Endothelial cell of umbilical vein (primary cell): ENCODE results near the gene HDGFL2. TPM values are rescaled to one million over a fixed set of nuclear protein-coding genes. Genes with fewer than 3 reads are reported as not detected.

Experiments
- BruUV-seq: library from RNA; stranded (reverse); fragments of 400-500 nt; replicated peaks from 2 replicates; lab custom pipeline; 2021; lab: Mats Ljungman, UMichigan
- CTCF ChIA-PET: fragments of 300-600, 350-600 bp; sonication (Branson Sonifier 250); formaldehyde crosslinking; loops from one replicate; lab custom pipeline; 2021; ENCODE audit warnings: antibody characterized with exemption, inconsistent platforms; lab: Charles Lee
- POLR2A ChIA-PET: fragments of 300-600, 350-600 bp; sonication (Branson Sonifier 250); formaldehyde crosslinking; loops from one replicate; lab custom pipeline; 2021; ENCODE audit warnings: antibody characterized with exemption, inconsistent platforms; lab: Charles Lee
- DNase-seq: peaks from one replicate; pipeline ENCODE4 v3.0.0-alpha.2; 2011; ENCODE audit warnings: low read depth, low spot score
- FAIRE-seq: peaks from 2 replicates; lab custom pipeline; 2011; peaks lifted over from hg19 to GRCh38; lab: Jason Lieb, UNC
- H2AFZ ChIP-seq: 2 replicates; pipeline ENCODE4 v1.6.0; 2012; ENCODE audit warnings: low read depth, low read length, control low read depth, inconsistent platforms
- H3K27ac ChIP-seq: 2 replicates; pipeline ENCODE4 v1.5.1; 2011; ENCODE audit warnings: low read depth, mild to moderate bottlenecking, control low read depth, low read length, moderate library complexity; ENCODE audit not compliant: insufficient read depth
- H3K27me3 ChIP-seq, 2 experiments: 2 replicates each; pipeline versions ENCODE4 v1.6.0 to v1.6.1; 2011; ENCODE audit warnings: low read length in 2 of 2, mixed read lengths in 1 of 2; ENCODE audit not compliant: control insufficient read depth in 2 of 2, insufficient read depth in 2 of 2
- H3K36me3 ChIP-seq, 2 experiments: 2 replicates in 1 of 2; 3 replicates in 1 of 2; pipeline ENCODE4 v1.5.1; 2011; ENCODE audit warnings: low read length in 2 of 2, mild to moderate bottlenecking in 1 of 2, moderate library complexity in 1 of 2; ENCODE audit not compliant: control insufficient read depth in 2 of 2, insufficient read depth in 2 of 2; ENCODE audit errors: extremely low read depth in 1 of 2
- H3K4me1 ChIP-seq: 3 replicates; pipeline ENCODE4 v1.5.1; 2011; ENCODE audit warnings: mild to moderate bottlenecking, low read length; ENCODE audit not compliant: control insufficient read depth, insufficient read depth; ENCODE audit errors: extremely low read depth
- H3K4me2 ChIP-seq: 2 replicates; pipeline ENCODE4 v1.6.1; 2011; ENCODE audit warnings: low read length, control low read depth, mixed read lengths; ENCODE audit not compliant: insufficient read depth
- H3K4me3 ChIP-seq, 3 experiments: fragments of 200-600 bp in 1 of 3; sonication (generic), shearing (Covaris generic) in 1 of 3; replicated peaks in 1 of 3; 2 replicates each; pipeline ENCODE4 v1.5.1; 2011 to 2016; ENCODE audit warnings: control low read depth in 3 of 3, low read length in 3 of 3, mild to moderate bottlenecking in 2 of 3, inconsistent platforms in 1 of 3, low read depth in 1 of 3, moderate library complexity in 1 of 3; ENCODE audit not compliant: insufficient read depth in 1 of 3
- H3K79me2 ChIP-seq: 2 replicates; pipeline ENCODE4 v1.6.0; 2012; ENCODE audit warnings: low read length, inconsistent platforms; ENCODE audit not compliant: control insufficient read depth, insufficient read depth
- H3K9ac ChIP-seq: replicated peaks from 2 replicates; pipeline ENCODE3; 2011; ENCODE audit warnings: low read length, control low read depth; ENCODE audit not compliant: insufficient read depth; ENCODE audit errors: extremely low read depth
- H3K9me1 ChIP-seq: replicated peaks from 3 replicates; pipeline ENCODE4 v1.6.0; 2011; ENCODE audit warnings: mild to moderate bottlenecking, low read length; ENCODE audit not compliant: control insufficient read depth, insufficient read depth; ENCODE audit errors: extremely low read depth
- H3K9me3 ChIP-seq: replicated peaks from 2 replicates; pipeline ENCODE4 v1.5.1; 2012; ENCODE audit warnings: low read length, inconsistent platforms; ENCODE audit not compliant: control insufficient read depth, insufficient read depth
- H4K20me1 ChIP-seq: replicated peaks from 2 replicates; pipeline ENCODE3; 2011; ENCODE audit warnings: mild to moderate bottlenecking, low read length; ENCODE audit not compliant: control insufficient read depth, insufficient read depth; ENCODE audit errors: extremely low read depth
- CTCF ChIP-seq, 2 donors: IDR thresholded peaks; 1 replicate in 1 of 2; 2 replicates in 1 of 2; pipeline ENCODE4 v1.5.1; 2011; ENCODE audit warnings: low read length in 2 of 2, mild to moderate bottlenecking in 2 of 2, moderate library complexity in 2 of 2, control low read depth in 1 of 2, inconsistent platforms in 1 of 2, low read depth in 1 of 2; ENCODE audit not compliant: insufficient read depth in 1 of 2; ENCODE audit errors: extremely low read depth in 1 of 2
- GATA2 ChIP-seq: IDR thresholded peaks from 2 replicates; pipeline ENCODE4 v1.7.0; 2011; ENCODE audit warnings: low read depth, mild to moderate bottlenecking, moderate library complexity, mixed read lengths, low read length; ENCODE audit not compliant: insufficient read length, insufficient read depth
- dilution Hi-C: fragments of 300-500 bp; cut with MboI; formaldehyde crosslinking; loops from one replicate; pipeline ENCODE4 v1.15.0; 2019; ENCODE audit warnings: low sequenced_read_pairs; ENCODE audit not compliant: extremely low pct_ligation_motif_present
- intact Hi-C: fragments of 100-400 bp; cut with micrococcal nuclease; formaldehyde crosslinking; loops from one replicate; pipeline ENCODE4 v1.10.0; 2022
- polyA plus RNA-seq, 4 experiments: library from polyadenylated mRNA; depleted of rRNA in 3 of 4; stranded (reverse) in 3 of 4; unstranded in 1 of 4; fragments of >200 nt; gene quantifications; 2 replicates each; pipeline versions ENCODE4 v1.2.1 to v1.2.3, GENCODE V29; 2011 to 2012; ENCODE audit warnings: missing spikeins in 1 of 4
- total RNA-seq: library from RNA; stranded (reverse); gene quantifications from 2 replicates; pipeline ENCODE4 v1.2.3, GENCODE V29; 2021

The HDGFL2 gene
- total and polyA plus RNA-seq, 2 donors (not counting 3 experiments of a cell fraction or from before 2014, with no cell fraction given): 39.1 to 79.6 TPM

- H3K4me1 ChIP-seq: no peaks in the 10 kb centered on the region
- dilution Hi-C loops: no loop called here
- FAIRE-seq: peak; percentile 74
Measured at GRCh38 chr19:4524808-4525562, 52.9 kb downstream of the HDGFL2 start.

More at GRCh38 chr19:4524808-4525562, 52.9 kb downstream of the HDGFL2 start:
- no peak overlapping the region for H3K27ac ChIP-seq
- H3K4me3 ChIP-seq: no peak overlapping the region
- intact Hi-C loops: no loop called here
- H3K36me3 ChIP-seq: no peaks in the 10 kb centered on the region
- no peaks in the 10 kb centered on the region for H3K79me2 ChIP-seq
- TF ChIP-seq GATA2 (no peak), CTCF (IDR thresholded peaks at IDR 0.05; ENCODE audit: extremely low read depth in 1 of 2, insufficient read depth in 1 of 2, low read depth in 1 of 2, low read length in 2 of 2) (peak; percentile 68 to 93)
- ChIA-PET POLR2A (interaction anchor here (0.5 kb wide), 1 partner anchor 50 kb away, joined by 8 read pairs; no protein-coding TSS in a partner anchor), CTCF (interaction anchor here (0.5 to 4.8 kb wide), 49 partner anchors 8 to 290 kb away, joined by 3 to 98 read pairs (median 4); partner anchors contain the start of genes HDGFL2, LRG1, PLIN4 and PLIN5)
- no TSS peak for BruUV-seq
- peak; percentile 31 for DNase-seq
- no peaks in the 10 kb centered on the region for H4K20me1 ChIP-seq
- no peaks in the 10 kb centered on the region for H3K9me3 ChIP-seq
- H3K4me2 ChIP-seq: no peak overlapping the region
- no peaks in the 10 kb centered on the region for H3K9me1 ChIP-seq
- H3K9ac ChIP-seq: no peak overlapping the region
- no peak overlapping the region for H2AFZ ChIP-seq
- H3K27me3 ChIP-seq: no peaks in the 10 kb centered on the region
